OCI-LY1 (cell line): ENCODE results near the gene ZEB1.

Source experiments
- CTCF ChIP-seq: fragments of 200-600 bp; sonication (generic), shearing (Covaris generic); IDR thresholded peaks from 2 replicates; pipeline ENCODE4 v1.5.1; 2017; ENCODE audit warnings: mild to moderate bottlenecking, antibody characterized with exemption, low read length, moderate library complexity, mixed read lengths
- EZH2 ChIP-seq: fragments of 200-600 bp; sonication (generic), shearing (Covaris generic); IDR thresholded peaks from 2 replicates; pipeline ENCODE4 v1.8.0; 2017; ENCODE audit warnings: borderline replicate concordance, mixed run types, mild to moderate bottlenecking, antibody characterized with exemption, low read length, moderate library complexity, mixed read lengths

- TF ChIP-seq EZH2: no peak
- TF ChIP-seq CTCF: no peak
These were observed 38.0 kb upstream of the ZEB1 start for GRCh38 chr10:31280972-31281371.
